ENCODE data around the gene CD69. TPM values are rescaled to one million over a fixed set of nuclear protein-coding genes. Genes with fewer than 3 reads are reported as not detected.
"Not testable (repeated sequence)": the region's sequence is repeated elsewhere in the genome, so short reads cannot be mapped to it uniquely, and the experiment has no call there.

CD69 gene
- total RNA-seq, 2 donors from 2014 or later: 51.8 to 150 TPM

- H3K36me3 Mint-ChIP-seq (ENCODE audit: low read depth): no peaks in the 10 kb centered on the region
- ATAC-seq (replicated peaks): no peak
- no peak overlapping the region for H3K27ac Mint-ChIP-seq
- H3K9me3 Mint-ChIP-seq: no peaks in the 10 kb centered on the region
- no peak overlapping the region for H3K4me3 Mint-ChIP-seq
- H3K4me1 Mint-ChIP-seq: peaks cover 5% of the 10 kb centered on the region
- no peaks in the 10 kb centered on the region for H3K27me3 Mint-ChIP-seq
Measured at GRCh38 chr12:9727813-9728212, 32.9 kb downstream of the CD69 start.

DNA sequence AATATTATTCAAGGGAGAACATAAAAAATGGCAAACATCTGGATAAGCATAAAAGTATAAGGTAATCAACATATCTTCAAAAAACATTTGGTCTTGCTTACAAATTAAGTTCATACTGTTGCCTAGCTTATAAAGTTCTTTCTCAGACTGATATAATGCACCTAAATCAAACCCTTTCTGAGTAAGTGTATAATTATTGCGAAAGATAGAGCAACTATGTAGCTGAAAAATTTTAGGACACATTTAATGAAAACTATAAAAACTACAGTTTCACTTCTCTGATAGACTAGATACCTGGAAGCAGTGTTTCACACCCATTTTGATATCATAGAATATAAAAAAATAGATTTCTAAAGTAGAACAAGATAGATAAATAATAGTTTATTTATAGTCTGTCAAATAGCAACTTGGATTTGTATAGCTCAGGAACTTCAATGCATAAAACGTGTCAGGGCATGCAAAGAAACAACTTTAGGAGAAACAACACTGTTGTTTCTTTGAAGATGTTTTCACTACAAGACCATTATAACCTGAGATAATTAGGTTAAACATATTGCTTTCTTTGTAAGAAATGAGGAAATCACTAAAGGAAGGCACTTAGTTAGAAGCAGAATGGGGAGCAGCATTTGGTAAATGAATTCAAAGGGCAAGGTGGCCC, 35.4 kb downstream of the CD69 start:
- ATAC-seq (replicated peaks): no peak
- Mint-ChIP-seq H3K27me3 (no peaks in the 10 kb centered on the region), H3K36me3 (ENCODE audit: low read depth) (no peaks in the 10 kb centered on the region), H3K9me3 (no peaks in the 10 kb centered on the region), H3K4me3 (no peak overlapping the region), H3K27ac (no peak overlapping the region), H3K4me1 (no peaks in the 10 kb centered on the region)

DNA sequence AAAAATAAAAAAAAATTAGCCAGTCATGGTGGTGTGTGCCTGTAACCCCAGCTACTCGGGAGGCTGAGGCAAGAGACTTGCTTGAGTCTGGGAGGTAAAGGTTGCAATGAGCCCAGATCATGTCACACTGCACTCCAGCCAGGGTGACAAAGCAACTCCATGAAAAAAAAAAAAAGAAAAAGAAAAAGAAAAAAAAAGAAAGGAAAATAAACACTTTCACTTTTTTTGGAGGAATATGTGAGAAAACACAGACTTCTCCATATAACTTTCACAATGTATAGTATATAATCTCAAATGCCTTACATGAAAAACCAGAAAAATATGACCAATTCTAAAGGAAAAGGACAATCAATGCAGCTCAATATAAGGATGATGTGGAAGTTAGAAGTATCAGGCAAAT, 36.7 kb downstream of the CD69 start:
- Mint-ChIP-seq H3K4me3 (no peak overlapping the region), H3K27me3 (no peaks in the 10 kb centered on the region), H3K9me3 (no peaks in the 10 kb centered on the region), H3K36me3 (ENCODE audit: low read depth) (no peaks in the 10 kb centered on the region), H3K4me1 (peaks cover 5% of the 10 kb centered on the region), H3K27ac (no peak overlapping the region)
- no peak for ATAC-seq (replicated peaks)

DNA sequence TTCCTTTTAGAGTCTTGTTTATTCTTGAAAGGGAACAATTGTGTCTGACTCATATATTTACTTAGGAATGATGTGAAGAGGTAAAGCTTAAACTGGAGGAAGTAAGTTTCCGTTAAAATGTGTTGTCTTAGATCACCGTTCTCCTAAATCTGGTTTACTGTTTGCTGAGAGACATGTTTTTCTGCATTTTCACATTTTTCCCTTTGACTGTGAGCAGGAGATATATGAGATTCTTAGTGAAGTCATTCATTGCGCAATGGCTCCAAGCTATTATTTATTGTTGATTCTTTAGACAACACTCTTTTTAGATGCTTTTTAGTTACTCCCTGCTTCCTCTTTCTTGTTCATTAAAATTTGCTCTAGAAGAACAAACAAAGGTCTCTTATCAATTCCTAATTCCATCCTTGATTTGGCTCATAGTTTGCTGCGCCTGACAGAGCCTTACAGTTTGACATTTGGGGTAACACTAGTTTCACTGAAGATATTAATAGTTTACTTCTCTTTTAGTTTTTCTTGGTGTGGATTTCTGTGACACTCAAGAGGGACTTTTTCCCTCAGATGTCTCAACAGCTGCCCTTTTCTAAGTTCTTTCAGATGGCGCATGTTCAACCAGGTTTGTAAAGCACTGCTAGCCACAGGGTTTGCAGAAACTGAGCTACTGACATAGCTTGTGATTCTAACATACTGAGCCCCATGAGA, 39.2 kb downstream of the CD69 start:
- Mint-ChIP-seq H3K4me1 (peaks cover 5% of the 10 kb centered on the region), H3K27me3 (no peaks in the 10 kb centered on the region), H3K36me3 (ENCODE audit: low read depth) (no peaks in the 10 kb centered on the region), H3K4me3 (no peak overlapping the region), H3K27ac (no peak overlapping the region), H3K9me3 (no peaks in the 10 kb centered on the region)
- no peak for ATAC-seq (replicated peaks)

- Mint-ChIP-seq H3K4me1 (peaks cover 5% of the 10 kb centered on the region), H3K4me3 (no peak overlapping the region), H3K27ac (no peak overlapping the region), H3K9me3 (no peaks in the 10 kb centered on the region), H3K36me3 (ENCODE audit: low read depth) (no peaks in the 10 kb centered on the region), H3K27me3 (no peaks in the 10 kb centered on the region)
- peak; percentile 96 for ATAC-seq (replicated peaks)
Measured at GRCh38 chr12:9719790-9720189, 40.9 kb downstream of the CD69 start.

- H3K27ac Mint-ChIP-seq: no peak overlapping the region
- no peaks in the 10 kb centered on the region for H3K36me3 Mint-ChIP-seq (ENCODE audit: low read depth)
- peaks cover 5% of the 10 kb centered on the region for H3K4me1 Mint-ChIP-seq
- no peak overlapping the region for H3K4me3 Mint-ChIP-seq
- no peaks in the 10 kb centered on the region for H3K9me3 Mint-ChIP-seq
- no peaks in the 10 kb centered on the region for H3K27me3 Mint-ChIP-seq
- no peak for ATAC-seq (replicated peaks)
Measured at GRCh38 chr12:9718968-9719367, 41.7 kb downstream of the CD69 start.

GRCh38 chr12:9717070-9717925, 43.4 kb downstream of the CD69 start:
- Mint-ChIP-seq H3K36me3 (ENCODE audit: low read depth) (no peaks in the 10 kb centered on the region), H3K4me3 (no peak overlapping the region), H3K4me1 (peaks cover 5% of the 10 kb centered on the region), H3K9me3 (no peaks in the 10 kb centered on the region), H3K27ac (no peak overlapping the region), H3K27me3 (no peaks in the 10 kb centered on the region)
- ATAC-seq (replicated peaks): no peak

GRCh38 chr12:9713032-9713558, 47.6 kb downstream of the CD69 start:
- not testable (repeated sequence) for H3K4me1 Mint-ChIP-seq; H3K4me3 Mint-ChIP-seq; H3K36me3 Mint-ChIP-seq (ENCODE audit: low read depth); H3K27ac Mint-ChIP-seq; H3K9me3 Mint-ChIP-seq; H3K27me3 Mint-ChIP-seq
- peak; percentile 69 for ATAC-seq (replicated peaks)

DNA sequence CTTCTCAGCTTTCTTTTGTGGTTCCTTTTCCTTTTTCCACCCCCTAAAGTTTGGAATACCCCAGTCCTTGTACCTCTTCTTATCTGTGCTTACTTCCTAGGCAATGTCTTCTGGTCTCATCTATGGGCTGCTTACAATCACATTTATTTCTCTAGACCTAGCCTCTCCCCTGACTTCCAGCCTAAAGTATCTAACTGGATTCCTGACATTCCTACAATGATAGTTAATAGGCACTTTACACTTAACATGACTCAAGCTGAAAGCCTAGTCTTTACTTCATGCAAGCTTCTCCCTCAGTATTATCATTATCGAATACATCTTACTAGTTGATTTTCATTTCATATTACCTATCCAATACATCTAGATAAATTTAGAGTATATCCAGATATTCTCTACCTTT, 49.0 kb downstream of the CD69 start:
- no peak overlapping the region for H3K27ac Mint-ChIP-seq
- no peaks in the 10 kb centered on the region for H3K36me3 Mint-ChIP-seq (ENCODE audit: low read depth)
- H3K9me3 Mint-ChIP-seq: no peaks in the 10 kb centered on the region
- no peak for ATAC-seq (replicated peaks)
- no peaks in the 10 kb centered on the region for H3K27me3 Mint-ChIP-seq
- no peak overlapping the region for H3K4me3 Mint-ChIP-seq
- H3K4me1 Mint-ChIP-seq: peaks cover 13% of the 10 kb centered on the region

DNA sequence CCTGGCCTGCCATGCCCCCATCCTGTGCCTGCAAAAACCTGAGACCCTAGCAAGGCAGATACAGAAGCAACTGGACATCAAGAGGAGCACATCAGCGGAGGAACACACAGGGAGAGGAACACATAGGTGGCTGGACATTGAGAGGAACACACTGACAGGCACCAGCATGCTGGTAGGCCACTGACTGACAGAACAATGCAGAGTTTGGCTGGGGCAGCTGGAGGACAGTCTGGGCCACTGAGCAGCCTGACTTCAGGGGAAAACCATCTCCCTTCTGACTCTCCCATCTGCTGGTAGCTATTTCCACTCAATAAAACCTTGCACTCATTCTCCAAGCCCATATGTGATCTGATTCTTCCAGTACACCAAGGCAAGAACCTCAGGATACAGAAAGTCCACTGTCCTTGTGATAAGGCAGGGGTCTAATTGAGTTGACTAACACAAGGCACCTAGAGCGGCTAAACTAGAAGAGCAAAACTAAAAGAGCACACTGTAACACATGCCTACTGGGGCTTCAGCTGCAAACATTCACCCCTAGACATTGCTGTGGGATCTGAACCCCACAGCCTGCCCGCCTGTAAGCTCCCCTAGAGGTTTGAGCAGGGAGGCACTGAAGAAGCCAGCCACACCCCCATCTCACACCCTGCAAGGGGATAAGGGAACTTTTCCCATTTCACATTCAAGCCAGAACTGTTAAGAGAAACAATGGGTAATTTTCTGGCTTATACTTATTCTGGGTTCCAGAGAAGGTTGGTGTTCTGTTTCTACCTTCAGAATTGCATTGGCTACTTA, 49.9 kb downstream of the CD69 start:
- peaks cover 6% of the 10 kb centered on the region for H3K9me3 Mint-ChIP-seq
- no peak for ATAC-seq (replicated peaks)
- H3K4me3 Mint-ChIP-seq: no peak overlapping the region
- no peak overlapping the region for H3K27ac Mint-ChIP-seq
- no peaks in the 10 kb centered on the region for H3K36me3 Mint-ChIP-seq (ENCODE audit: low read depth)
- no peaks in the 10 kb centered on the region for H3K27me3 Mint-ChIP-seq
- H3K4me1 Mint-ChIP-seq: peaks cover 22% of the 10 kb centered on the region

GRCh38 chr12:9708853-9709252, 51.8 kb downstream of the CD69 start:
- Mint-ChIP-seq H3K27me3 (no peaks in the 10 kb centered on the region), H3K9me3 (peaks cover 6% of the 10 kb centered on the region), H3K4me3 (no peak overlapping the region), H3K27ac (peak overlapping the region; percentile 20), H3K4me1 (peaks cover 27% of the 10 kb centered on the region), H3K36me3 (ENCODE audit: low read depth) (no peaks in the 10 kb centered on the region)
- no peak for ATAC-seq (replicated peaks)

DNA sequence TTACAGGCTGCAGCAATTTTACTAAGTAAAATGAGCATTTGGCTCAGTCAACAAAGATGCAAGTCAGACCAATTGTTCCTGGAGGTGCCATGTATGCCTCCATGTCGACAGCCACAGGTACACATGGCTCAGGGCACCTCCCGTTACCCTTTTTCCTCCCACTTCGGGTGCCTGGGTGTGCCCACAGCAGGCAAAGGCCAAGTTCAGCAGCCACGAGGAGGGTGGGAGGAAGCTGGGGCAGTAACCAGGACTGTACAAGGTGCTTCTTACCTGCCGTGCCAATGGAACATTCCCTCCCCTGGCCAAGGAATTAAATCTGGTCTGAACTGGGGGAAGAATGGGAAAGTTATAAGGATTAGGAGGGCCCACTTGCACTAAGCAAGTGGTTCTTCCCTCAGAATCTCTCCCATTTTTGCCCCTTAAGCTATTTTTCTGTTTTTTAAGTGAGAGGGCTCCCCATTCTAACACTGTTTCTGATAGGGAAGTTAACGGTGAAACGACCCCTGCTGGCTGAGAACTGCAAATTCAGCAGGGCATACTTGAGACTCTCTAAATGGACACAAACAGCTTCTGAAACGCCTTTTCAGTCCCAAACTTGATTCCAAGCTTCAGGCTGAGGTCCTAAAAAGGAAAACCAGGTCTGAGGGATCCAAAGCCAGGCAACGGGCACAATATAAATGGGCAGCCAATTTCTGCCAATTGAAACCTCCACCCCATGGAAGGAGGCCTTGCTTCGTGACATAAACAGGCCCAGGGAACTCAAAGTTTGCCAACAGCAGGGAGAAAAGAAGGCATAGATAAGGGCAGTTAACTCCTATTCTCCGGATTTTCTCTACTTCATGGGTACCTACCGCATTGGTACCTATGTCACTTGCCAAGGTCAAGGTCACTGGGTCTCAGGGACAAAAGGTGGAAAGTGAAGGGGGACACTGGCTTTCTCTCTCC, 52.6 kb downstream of the CD69 start:
- Mint-ChIP-seq H3K36me3 (ENCODE audit: low read depth) (no peaks in the 10 kb centered on the region), H3K9me3 (peaks cover 6% of the 10 kb centered on the region), H3K4me3 (peak overlapping the region; percentile 88), H3K27ac (peak overlapping the region; percentile 91), H3K27me3 (no peaks in the 10 kb centered on the region), H3K4me1 (peaks cover 27% of the 10 kb centered on the region)
- ATAC-seq (replicated peaks): peak; percentile 79

DNA sequence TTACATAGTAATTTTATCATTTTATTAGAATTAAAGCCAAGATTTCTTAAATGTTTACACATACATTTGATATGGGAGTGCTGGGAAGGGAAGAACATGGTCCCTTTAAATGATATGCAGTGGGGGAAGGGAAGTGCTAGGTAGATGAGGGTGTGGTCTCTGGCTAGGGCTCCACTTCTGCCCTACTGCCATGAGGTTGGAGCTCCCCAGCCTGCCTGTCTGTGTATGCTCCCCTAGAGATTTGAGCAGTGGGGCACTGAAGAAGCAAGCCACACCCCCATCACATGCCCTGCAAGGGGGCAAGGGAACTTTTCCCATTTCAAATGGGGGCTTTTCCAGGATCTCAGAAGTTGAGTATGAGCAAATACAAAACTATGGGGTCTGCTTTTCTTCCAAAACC, 53.3 kb downstream of the CD69 start:
- Mint-ChIP-seq H3K27ac (peak overlapping the region; percentile 91), H3K4me1 (peaks cover 33% of the 10 kb centered on the region)

More for the DNA sequence above, 53.3 kb downstream of the CD69 start:
- Mint-ChIP-seq H3K27me3 (no peaks in the 10 kb centered on the region), H3K36me3 (ENCODE audit: low read depth) (no peaks in the 10 kb centered on the region), H3K4me3 (peak overlapping the region; percentile 88), H3K9me3 (peaks cover 6% of the 10 kb centered on the region)
- ATAC-seq (replicated peaks): no peak

Measured in activated T-helper 17 cell treated with anti-CD3 and anti-CD28 coated beads, Interleukin-2, amount 50 U/mL, for 72 hours (primary cell).